ENCODE measurements around the gene C17orf58.
"Not testable (repeated sequence)": the region's sequence is repeated elsewhere in the genome, so short reads cannot be mapped to it uniquely, and the experiment has no call there.

The C17orf58 gene

DNA sequence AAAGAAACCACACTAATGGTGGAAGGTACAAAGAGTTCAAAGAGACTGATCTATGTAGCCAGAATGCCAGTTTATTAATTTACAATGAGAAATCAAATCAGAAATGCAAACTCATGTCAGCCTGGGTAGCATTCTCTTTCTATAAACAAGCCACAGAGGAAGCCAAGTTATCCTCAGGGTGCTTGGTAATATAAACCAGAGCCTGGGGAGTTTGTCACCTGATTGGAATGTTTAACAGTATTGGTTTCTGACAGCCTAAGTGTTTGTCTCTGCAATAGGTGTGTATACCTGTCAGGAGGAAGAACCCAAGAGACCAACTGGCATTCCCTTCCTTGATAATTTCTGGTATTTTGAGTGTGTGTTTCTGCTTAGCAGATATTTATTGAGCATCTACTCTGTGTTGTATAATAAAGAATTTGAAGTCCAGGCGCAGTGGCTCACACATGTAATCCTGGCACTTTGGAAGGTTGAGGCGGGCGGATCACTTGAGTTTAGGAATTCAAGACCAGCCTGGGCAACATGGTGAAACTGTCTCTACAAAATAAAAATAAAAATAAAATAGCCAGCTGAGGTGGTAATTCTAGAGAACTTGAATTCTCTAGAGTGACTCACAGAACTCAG is 3.1 kb upstream of the C17orf58 start:
- DNase-seq = peak; percentile 28

DNA sequence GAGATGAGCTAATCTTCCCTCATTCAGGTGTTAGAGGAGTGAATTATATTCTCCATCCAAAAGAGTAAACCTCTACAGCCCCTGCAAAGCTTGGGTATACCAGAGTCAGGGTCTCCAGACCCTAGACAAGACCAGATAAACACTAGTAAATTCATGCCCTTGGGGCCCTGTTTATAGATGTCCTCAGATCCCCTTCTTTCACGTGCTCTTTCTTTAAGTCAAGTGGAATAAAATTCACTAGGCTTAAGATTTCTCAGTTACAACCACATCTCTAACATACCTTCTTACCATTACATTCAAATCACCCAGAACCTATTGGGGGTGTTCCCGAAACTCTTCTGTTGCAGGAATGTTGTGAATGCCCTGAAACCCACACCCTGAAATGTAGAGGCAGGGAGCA is 2.2 kb upstream of the C17orf58 start:
- no peak for DNase-seq

DNA sequence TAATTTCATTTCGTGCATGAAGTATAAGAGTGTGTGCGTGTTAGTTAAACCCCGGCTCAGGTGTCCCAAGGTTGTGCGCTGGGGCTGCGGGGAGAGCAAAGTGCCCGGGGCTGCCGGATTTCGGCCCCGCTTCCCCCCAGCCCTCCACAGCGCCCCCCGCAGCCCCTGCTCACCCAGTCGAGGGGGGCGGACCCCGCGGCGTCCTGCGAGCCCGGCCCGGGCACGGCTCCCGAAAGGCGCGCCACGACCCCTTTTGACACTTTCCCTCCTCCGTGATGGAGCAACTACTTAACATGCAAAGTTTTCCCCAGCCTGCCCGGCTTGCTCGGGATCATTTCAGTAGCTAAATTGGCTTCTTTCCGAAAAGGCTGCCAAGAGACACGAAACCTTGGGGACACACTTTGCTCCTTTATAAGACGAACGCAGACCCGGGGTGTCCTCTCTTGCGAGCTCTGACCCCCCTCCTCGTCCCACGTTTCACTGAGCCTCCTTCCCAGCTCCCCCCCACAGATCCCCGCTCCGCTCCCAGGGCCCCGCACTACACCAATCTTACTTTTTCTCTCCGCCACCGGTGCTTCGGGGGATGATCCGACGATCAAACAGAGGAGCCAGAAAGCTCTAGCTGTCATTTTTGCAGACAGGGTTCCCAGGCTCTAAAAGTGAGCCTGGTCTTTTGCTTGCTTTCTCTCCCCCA is 552 bp downstream of the C17orf58 start:
- DNase-seq = no peak

DNA sequence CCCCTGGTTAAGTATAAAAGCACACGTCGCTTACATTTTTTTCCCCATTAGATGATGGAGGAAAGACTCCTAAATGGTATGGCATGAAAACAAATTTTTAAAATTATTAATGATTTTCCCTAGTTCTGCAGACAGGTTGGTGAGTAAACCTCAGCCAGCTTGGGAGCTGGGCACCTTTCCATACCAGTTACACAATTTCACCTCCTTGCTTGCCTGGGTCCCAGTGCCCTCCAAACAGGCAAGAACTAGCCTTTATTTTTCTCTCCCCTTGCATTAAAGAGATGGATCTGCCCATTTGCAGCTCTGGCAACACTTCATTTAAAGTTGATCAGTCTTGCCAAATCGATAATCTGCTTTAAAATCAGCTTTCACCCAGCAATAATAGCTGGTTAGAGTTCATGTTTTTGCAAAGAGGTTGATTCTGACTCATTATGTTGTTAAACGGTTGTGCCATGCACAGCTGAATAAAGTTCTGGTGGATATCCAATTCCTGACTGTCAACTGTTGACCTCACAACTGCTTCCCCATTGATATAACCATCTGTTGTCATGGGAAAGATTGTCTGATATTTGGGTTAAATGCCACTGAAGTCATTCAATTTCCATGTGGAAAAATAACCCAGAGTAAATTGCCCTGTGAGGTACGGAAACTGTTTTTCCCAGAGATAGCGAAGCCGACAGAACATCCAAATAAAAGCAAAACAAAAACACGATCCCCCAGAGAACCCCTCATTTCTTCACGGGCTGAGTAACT is 1.3 kb downstream of the C17orf58 start:
- DNase-seq = peak; percentile 82

DNA sequence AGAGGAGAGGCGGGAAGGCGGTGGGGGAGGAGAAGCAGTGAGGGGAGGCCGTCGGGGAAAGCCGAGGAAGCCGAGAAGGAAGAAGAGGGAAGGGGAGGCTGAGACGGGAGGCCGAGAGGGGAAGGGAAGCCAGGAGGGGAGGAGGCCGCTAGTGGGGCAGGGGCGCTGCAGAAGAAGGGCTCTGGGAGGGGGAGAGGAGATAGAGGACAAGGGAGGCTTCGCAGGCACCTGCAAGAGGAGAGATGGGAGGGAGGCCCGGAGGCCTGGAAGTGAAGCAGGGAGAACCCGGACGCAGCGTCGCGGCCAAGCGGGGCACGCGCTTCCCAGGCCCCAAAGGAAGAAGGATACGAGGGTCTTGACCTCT is 2.3 kb downstream of the C17orf58 start:
- DNase-seq = no peak

DNA sequence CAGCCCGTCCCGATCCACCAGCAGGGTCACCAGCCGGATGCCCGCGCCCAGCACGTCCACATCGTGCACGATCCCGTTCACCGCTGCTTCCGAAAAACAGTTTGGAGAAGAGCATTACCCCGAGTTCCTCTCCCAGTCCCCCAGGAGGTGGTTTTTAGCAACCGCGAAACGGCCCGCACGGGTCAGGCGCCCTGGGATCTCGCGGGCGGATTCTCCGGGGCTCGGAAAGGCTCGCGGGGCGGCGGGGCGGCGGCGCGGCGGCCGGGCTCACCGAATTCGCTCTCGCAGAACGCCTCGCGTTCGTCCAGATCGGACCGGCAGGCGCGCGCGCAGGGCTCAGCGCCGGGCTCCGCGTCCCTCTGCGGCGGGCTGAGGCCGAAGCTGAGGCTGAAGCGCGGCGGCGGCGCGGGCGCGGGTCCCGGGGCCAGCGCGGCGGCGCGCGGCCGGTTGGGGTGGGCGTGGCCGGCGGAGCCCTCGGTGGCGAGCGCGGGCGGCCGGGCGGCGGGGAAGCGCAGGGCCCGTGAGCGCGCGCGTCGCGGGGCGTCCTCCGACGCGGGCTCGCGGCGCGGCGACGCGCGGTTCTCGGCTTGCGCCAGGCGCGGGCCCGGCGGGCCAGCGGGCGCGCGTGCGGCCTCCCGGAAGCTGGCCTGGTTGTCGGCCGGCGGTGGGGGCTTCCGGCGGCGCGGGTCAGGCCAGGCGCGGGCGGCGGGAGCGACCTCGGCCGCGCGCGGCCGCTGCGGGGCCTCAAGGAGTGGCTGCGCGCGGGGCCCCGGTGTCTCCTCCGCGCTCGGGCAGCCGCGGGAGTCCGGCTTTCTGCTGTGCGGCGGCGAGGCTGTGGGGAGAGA is 2.9 kb downstream of the C17orf58 start:
- peak; percentile 91 for DNase-seq

DNA sequence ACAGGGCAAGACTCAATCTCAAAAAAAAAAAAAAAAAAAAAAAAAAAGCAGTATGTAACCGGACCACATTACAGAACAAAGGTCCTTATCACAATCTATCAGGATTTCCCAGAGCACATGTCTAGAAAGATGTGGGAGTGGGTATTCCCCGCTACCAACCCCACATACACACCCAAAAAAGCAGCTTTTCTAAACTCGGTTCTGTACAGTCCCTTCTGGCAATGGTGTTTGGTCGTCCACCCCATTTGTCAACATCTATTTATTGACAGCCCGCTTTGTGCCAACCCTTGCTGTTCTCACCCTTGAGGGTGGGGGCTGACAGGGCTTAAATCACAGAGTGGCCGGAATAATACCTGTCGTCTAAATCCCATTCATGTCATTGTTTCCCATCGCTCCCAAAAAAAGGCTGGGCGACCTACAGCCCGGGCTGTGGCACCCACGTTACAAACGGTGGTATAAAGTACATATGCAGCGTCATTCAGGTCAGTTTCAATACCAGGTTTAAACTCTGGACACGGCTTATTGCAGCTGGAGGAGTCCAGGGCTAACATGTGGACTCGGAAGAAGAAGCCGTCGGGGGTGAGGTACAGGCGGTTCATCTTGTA is 3.6 kb downstream of the C17orf58 start:
- DNase-seq = no peak

DNA sequence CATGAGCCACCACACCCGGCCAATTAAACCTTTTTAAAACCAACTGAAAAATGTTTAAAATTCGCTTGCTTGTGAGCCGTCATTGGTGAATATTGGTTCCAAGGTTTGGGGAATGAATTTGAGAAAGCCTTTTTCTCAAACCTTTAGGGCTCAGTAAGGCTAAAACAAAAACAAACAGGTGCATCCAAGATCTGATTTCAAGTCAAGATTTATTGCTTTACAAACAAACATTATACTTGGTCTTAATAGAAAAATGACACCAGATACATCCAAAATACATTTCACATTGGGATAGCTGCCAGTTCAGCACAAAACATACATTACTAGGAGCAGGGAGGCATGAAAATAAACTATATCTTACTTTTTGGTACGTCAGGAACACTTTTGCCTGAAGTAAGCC is 5.4 kb downstream of the C17orf58 start:
- DNase-seq = no peak

DNA sequence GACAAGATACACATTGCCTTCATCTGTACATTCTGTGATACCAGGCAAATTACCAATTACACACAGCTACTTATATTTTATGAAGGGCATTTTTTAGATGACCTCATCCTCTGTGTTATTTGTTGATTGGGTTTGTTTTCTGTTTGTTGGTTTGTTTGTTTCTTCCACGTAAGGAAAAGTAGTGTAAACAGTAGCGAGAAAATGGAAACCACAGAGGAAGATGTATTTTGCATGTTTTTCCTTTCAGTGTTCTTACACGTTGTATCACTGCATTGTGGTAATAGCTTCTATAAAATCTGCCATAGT is 12.9 kb downstream of the C17orf58 start:
- no peak for DNase-seq

DNA sequence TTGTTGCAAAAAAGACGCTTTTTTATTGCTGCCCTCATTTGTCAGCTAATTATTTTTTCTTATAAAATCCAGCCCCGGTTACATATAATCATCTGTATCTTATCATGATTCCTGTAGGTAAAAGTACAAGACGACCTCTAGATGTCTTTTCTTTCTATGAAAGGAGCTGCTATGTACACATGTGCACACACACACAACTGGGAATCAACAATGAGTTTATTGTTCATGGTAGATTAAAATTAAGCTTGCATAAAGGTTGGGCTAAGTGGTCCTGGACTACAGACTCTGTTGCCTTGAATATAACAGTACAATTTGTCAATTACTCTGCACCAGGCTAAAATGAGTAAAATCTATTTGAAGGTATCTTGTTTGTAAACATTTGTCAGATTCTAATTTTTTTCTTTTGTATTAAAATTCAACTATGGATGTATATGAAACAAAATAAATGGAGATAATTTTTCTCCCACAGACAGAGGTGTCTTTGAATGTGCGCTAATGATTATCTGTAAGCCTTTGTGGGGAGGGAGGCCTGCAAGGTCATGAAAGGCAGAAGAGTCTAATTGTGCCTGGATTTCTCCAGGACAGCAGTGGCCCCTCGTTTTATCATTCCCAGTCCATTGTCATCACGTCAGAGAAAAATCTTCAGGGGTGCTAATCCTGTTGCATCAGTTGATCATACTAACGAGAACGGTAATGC is 13.4 kb downstream of the C17orf58 start:
- DNase-seq = no peak

DNA sequence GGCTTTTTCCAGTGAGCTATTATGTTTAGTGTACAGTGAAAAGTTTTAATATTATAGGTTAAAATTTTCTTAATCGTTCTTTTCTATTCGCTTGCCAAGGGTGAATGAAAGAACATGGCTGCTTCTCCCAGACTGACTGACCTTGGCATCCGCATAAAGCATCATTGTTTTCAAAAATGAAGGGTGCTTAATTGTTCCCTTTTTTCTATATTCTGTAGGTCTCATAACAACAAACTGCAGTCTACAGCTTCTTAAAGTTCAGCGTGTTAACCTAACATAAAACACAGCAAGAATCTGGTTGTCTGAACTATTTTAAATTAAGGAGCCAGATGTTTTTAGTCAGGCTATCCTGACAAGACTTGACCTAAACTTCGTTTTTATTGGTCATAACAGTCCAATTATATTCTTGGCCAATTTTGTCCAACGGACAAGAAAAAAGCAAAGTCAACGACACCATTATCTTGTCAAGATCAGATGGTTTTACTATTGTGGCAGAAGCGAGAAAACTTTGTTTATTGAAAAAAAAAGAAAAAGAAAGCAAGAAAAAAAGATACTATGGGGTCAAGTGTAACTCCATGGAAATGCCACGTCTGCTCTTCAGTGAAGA is 14.1 kb downstream of the C17orf58 start:
- no peak for DNase-seq

DNA sequence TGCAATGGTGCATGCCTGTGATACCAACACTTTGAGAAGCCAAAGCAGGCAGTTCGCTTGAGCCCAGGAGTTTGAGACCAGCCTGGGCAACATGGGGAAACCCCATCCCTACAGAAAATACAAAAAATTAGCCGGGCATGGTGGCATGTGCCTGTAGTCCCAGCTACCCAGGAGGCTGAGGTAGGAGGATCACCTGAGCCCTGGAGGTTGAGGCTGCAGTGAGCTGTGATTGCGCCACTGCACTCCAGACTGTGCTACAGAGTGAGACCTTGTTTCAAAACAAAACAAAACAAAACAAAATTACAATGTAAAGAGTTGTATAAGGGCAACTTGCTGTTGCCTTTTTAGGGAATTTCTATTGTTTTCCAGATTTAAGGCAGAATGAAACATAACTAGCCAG is 15.4 kb downstream of the C17orf58 start:
- not testable (repeated sequence) for DNase-seq

DNA sequence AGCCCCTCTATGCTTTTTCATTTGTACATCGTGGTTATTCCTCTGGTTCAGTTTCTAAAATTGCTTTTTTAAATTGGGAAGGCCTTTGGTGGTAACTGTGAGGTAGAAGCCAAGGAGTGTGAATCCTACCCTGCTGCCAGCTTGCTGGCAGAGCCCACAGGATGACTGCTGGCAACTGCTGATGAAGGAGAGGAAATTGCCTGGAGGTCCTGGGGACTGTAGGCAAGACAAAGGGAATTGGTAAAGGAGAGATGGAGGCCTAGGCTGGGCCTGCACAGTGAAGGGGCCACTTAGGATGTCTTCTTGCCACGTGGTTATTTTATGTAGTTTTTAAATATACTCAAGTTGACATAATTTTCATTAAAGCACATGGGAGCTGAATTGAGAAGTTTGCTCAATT is 15.8 kb downstream of the C17orf58 start:
- no peak for DNase-seq

DNA sequence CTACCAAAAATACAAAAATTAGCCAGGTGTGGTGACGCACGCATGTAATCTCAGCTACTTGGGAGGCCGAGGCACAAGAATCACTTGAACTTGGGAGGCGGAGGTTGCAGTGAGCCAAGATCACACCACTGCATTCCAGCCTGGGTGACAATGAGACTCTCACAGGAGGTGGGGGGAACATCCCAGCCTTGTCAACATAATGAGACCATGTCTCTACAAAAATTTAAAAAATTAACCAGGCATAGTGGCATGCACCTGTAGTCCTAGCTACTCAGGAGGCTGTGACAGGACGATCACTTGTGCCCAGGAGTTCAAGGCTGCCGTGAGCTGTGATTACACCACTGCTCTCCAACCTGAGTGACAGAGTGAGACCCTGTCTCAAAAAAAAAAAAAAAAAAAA is 20.0 kb downstream of the C17orf58 start:
- not testable (repeated sequence) for DNase-seq

DNA sequence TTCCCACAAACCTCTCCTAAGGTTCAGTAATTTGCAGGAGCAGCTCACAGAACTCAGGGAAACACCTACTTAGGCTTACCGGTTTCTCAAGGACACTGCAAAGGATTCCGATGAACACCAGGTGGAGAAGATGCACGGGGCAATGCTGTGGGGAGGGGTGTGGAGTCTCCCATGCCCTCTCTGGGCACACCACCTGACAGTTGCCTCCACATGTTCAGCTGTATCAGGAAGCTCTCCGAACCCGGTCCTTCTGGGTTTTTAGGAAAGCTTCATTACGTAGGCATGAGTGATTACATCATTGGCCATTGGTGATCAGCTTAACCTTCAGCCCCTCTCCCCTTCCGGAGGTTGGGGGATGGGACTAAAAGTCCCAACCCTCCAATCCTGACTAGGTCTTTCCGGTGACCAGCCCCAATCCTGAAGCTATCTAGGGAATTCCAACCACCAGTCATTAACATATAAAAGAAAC is 21.6 kb downstream of the C17orf58 start:
- no peak for DNase-seq

DNA sequence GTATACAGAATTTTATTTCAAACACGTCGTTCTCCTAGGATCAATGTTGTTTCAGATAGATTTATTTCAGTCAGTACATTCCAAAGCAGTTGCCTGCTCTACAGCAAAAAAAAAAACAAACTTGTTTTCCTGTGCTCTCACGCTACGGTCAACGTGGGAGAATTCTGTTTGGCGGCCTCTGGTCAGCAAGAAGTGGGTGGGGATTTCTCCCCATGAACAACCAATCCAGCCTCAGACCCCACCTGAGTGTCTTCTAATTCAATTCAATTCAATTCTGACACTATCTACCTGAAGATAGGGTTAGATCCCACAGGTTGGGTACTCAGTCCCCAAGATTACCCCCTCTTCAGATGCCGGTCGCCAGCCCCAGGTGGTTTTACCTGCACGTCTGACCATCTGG is 22.1 kb downstream of the C17orf58 start:
- no peak for DNase-seq

DNA sequence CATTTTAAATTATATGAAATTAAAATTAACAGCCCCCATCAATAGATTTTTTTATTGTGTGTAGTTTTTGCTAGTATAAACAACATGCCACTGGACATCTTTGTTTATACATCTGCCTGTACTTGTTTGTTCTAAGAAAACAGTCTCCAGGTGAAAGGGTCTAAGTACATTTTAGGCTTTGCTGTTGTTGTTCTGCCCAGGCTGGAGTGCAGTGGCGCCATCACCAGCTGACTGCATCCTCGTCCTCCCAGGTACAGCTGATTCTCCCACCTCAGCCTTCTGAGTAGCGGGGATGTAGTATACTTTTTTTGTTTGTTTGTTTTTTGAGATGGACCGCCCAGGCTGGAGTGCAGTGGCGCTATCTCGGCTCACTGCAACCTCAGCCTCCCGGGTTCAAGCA is 25.5 kb downstream of the C17orf58 start:
- DNase-seq = no peak

DNA sequence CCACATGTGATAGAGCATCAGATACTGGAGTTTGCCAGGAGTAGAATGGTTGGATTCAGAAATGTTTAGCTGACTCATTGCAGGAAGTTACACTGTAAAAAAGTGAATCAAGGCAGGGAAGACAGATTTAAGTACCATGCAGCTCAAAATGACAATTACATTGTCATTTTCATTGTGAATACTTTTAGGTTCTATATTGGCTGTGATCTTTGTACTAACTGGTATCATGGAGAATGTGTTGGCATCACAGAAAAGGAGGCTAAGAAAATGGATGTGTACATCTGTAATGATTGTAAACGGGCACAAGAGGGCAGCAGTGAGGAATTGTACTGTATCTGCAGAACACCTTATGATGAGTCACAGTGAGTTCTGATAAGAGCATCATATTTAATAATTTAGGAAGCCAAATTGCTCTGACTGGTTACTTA is 33.1 kb downstream of the C17orf58 start:
- peak; percentile 30 for DNase-seq

DNA sequence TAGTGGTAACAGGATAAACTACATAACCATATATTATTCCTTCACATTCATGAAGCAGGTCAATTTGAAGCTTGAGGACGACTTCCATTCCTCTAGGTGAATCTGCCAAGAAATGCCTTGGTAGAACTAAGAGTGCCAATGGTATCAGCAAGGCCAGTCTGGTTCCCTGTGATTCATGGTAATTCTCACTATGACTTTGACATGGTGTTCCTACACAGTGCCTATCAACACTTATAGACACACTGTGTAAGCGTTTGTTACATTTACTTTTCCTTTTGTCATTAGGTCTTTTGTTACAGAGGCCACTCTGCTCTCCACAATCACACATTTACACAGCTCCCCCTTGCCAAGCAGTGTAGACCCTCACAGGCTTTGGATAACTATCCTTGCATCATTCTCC is 34.1 kb downstream of the C17orf58 start:
- not testable (repeated sequence) for DNase-seq

DNA sequence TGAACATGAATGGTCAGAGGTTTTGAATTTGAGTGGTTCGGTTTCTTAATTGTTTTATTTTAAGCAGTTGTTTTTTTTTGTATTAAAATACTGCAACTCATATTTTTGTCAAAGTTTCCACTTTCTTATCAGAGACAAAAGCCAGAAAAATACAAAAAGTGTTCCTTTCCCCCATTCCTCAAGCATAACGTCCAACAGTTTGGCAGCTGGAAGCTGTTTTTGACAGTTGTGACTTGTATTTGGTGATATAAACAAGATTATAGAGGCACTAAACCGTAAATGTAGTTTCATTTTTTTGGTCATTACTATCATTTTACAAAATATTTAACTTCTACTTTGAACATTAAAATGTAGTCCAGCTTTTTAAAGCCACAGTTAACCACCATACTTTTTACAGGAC is 36.0 kb downstream of the C17orf58 start:
- not testable (repeated sequence) for DNase-seq

DNA sequence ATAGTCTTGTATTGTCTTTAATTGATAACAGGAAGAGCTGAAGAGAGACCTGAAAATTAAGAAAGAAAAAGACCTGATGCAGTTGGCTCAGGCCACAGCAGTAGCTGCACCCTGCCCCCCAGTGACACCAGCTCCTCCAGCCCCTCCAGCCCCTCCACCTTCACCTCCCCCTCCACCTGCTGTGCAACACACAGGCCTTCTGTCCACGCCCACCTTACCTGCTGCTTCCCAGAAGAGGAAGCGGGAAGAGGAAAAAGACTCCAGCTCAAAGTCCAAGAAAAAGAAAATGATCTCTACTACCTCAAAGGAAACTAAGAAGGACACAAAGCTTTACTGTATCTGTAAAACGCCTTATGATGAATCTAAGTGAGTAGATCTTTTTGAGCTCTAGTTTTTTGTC is 36.8 kb downstream of the C17orf58 start:
- no peak for DNase-seq

DNA sequence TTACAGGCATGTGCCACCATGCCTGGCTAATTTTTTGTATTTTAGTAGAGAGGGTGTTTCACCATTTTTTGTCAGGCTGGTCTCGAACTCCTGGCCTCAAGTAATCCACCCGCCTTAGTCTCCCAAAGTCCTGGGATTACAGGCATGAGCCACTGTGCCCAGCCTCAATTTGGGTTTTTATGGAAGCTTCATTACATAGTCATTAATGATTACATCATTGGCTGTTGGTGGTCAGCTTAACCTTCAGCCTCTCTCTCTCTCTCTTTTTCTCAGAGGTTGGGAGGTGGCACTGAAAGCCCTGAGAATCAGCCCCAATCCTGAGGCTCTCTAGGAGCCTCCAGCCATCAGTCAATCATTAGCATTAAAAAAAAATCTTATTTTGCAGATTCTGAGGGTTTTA is 45.3 kb downstream of the C17orf58 start:
- no peak for DNase-seq

All from HCEC 1CT (cell line).